Measurements from ENCODE around the gene EYS. TPM values are rescaled to one million over a fixed set of nuclear protein-coding genes. Genes with fewer than 3 reads are reported as not detected.

Gene EYS
- polyA plus RNA-seq, 1 experiment = not detected

GRCh38 chr6:64439274-64439673, 1267.8 kb downstream of the EYS start:
- no peak for TF ChIP-seq CTCF (IDR thresholded peaks at IDR 0.05; ENCODE audit: low read depth, low read length)
- no peaks in the 10 kb centered on the region for H3K27me3 ChIP-seq (ENCODE audit: control insufficient read depth, insufficient read depth, low read length)
- H3K27ac ChIP-seq (ENCODE audit: low read depth, low read length) = no peak overlapping the region
- H3K9me3 ChIP-seq (ENCODE audit: control insufficient read depth, insufficient read depth, low read length) = no peaks in the 10 kb centered on the region
- POLR2A ChIA-PET = no interaction called here
- DNase-seq (ENCODE audit: low read depth, low spot score) = no peak
- CTCF ChIA-PET = no interaction called here
- H3K4me3 ChIP-seq (ENCODE audit: low read depth, low read length) = no peak overlapping the region

GRCh38 chr6:64437996-64438395, 1269.0 kb downstream of the EYS start:
- POLR2A ChIA-PET = no interaction called here
- Histone ChIP-seq H3K4me3 (ENCODE audit: low read depth, low read length) (no peak overlapping the region), H3K27ac (ENCODE audit: low read depth, low read length) (no peak overlapping the region), H3K27me3 (ENCODE audit: control insufficient read depth, insufficient read depth, low read length) (no peaks in the 10 kb centered on the region), H3K9me3 (ENCODE audit: control insufficient read depth, insufficient read depth, low read length) (no peaks in the 10 kb centered on the region)
- CTCF ChIA-PET = no interaction called here
- no peak for DNase-seq (ENCODE audit: low read depth, low spot score)
- TF ChIP-seq CTCF (IDR thresholded peaks at IDR 0.05; ENCODE audit: low read depth, low read length) = no peak

- TF ChIP-seq CTCF (IDR thresholded peaks at IDR 0.05; ENCODE audit: low read depth, low read length) = no peak
- ChIA-PET POLR2A (no interaction called here), CTCF (no interaction called here)
- DNase-seq (ENCODE audit: low read depth, low spot score) = no peak
- no peaks in the 10 kb centered on the region for H3K27me3 ChIP-seq (ENCODE audit: control insufficient read depth, insufficient read depth, low read length)
- H3K9me3 ChIP-seq (ENCODE audit: control insufficient read depth, insufficient read depth, low read length) = no peaks in the 10 kb centered on the region
- H3K27ac ChIP-seq (ENCODE audit: low read depth, low read length) = no peak overlapping the region
- no peak overlapping the region for H3K4me3 ChIP-seq (ENCODE audit: low read depth, low read length)
These were observed 1277.1 kb downstream of the EYS start for GRCh38 chr6:64429926-64430325.

DNA sequence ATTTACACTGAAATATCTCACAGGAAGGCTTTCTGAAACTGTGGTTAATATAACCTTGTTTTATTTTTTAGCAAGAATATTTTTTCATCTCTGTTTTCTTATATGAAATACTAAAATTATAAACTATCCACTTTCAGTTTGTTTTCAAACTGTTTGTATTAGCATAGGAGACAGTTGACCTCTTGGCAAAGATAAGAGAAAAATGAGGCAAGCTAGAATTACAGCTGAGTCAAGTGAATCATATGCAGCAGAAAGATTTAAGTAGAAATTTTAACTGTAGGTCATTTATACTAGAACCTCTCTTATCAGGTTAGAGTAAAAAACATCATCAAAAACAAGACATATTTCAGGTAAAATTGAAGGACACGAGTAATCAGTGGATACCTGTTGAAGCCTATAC, 1278.8 kb downstream of the EYS start:
- no peaks in the 10 kb centered on the region for H3K9me3 ChIP-seq (ENCODE audit: control insufficient read depth, insufficient read depth, low read length)
- TF ChIP-seq CTCF (IDR thresholded peaks at IDR 0.05; ENCODE audit: low read depth, low read length) = no peak
- no peak overlapping the region for H3K4me3 ChIP-seq (ENCODE audit: low read depth, low read length)
- ChIA-PET POLR2A (no interaction called here), CTCF (no interaction called here)
- DNase-seq (ENCODE audit: low read depth, low spot score) = no peak
- H3K27me3 ChIP-seq (ENCODE audit: control insufficient read depth, insufficient read depth, low read length) = no peaks in the 10 kb centered on the region
- H3K27ac ChIP-seq (ENCODE audit: low read depth, low read length) = no peak overlapping the region

DNA sequence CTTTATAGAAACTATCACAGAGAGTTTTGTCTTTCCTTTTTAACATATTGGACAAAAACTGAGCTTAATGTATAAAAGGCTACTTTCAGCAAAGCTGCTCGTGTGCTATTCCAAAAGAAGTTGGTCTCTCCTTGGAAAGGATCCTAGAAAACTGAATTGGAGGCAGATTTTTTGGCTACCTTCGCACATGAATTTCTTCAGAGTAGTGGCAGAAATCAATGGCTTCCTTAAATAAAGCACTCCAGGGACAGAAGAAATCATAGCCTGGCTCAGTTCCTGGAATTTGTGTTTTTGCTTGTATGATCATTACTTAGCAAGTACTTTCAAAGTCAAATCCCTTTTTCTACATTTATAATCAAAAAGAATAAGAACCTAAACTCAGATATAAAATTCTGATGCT, 1291.1 kb downstream of the EYS start:
- POLR2A ChIA-PET = no interaction called here
- CTCF ChIA-PET = no interaction called here
- no peak overlapping the region for H3K4me3 ChIP-seq (ENCODE audit: low read depth, low read length)
- no peaks in the 10 kb centered on the region for H3K27me3 ChIP-seq (ENCODE audit: control insufficient read depth, insufficient read depth, low read length)
- no peak overlapping the region for H3K27ac ChIP-seq (ENCODE audit: low read depth, low read length)
- H3K9me3 ChIP-seq (ENCODE audit: control insufficient read depth, insufficient read depth, low read length) = no peaks in the 10 kb centered on the region
- TF ChIP-seq CTCF (IDR thresholded peaks at IDR 0.05; ENCODE audit: low read depth, low read length) = no peak
- no peak for DNase-seq (ENCODE audit: low read depth, low spot score)

All from AG04450 (cell line).